Osteoblast (primary cell): ENCODE measurements around the gene RBM33. TPM values are rescaled to one million over a fixed set of nuclear protein-coding genes. Genes with fewer than 3 reads are reported as not detected.
"Not testable (repeated sequence)": the region's sequence is repeated elsewhere in the genome, so short reads cannot be mapped to it uniquely, and the experiment has no call there.

Experiments used
- DNase-seq: peaks from one replicate; pipeline ENCODE4 v3.0.0; 2011; ENCODE audit warnings: low spot score, mixed read lengths; ENCODE audit not compliant: insufficient read length; ENCODE audit errors: missing footprints
- H2AFZ ChIP-seq: 2 replicates; pipeline ENCODE4 v1.6.0; 2011; ENCODE audit warnings: mild to moderate bottlenecking, low read length
- H3K27ac ChIP-seq: 2 replicates; pipeline ENCODE4 v1.5.1; 2011; ENCODE audit warnings: mild to moderate bottlenecking, low read depth, low read length, moderate library complexity
- H3K27me3 ChIP-seq: 2 replicates; pipeline ENCODE4 v1.6.0; 2012; ENCODE audit warnings: mild to moderate bottlenecking, control low read depth, inconsistent platforms, low read length, moderate library complexity; ENCODE audit not compliant: insufficient read depth
- H3K36me3 ChIP-seq: 2 replicates; pipeline ENCODE4 v1.5.1; 2011; ENCODE audit warnings: mild to moderate bottlenecking, low read length, control low read depth, moderate library complexity; ENCODE audit not compliant: insufficient read depth
- H3K4me1 ChIP-seq: 2 replicates; pipeline ENCODE4 v1.5.1; 2011; ENCODE audit warnings: mild to moderate bottlenecking, low read length, control low read depth, moderate library complexity; ENCODE audit not compliant: insufficient read depth
- H3K4me2 ChIP-seq: 2 replicates; pipeline ENCODE4 v1.6.0; 2011; ENCODE audit warnings: mild to moderate bottlenecking, low read length; ENCODE audit not compliant: insufficient read depth
- H3K4me3 ChIP-seq: fragments of 200-600 bp; sonication (generic); 3 replicates; pipeline ENCODE4 v1.5.1; 2012; ENCODE audit warnings: mild to moderate bottlenecking, low read length, inconsistent platforms; ENCODE audit not compliant: insufficient read depth
- H3K79me2 ChIP-seq: 2 replicates; pipeline ENCODE4 v1.6.0; 2012; ENCODE audit warnings: mild to moderate bottlenecking, low read length, control low read depth, inconsistent platforms; ENCODE audit not compliant: insufficient read depth
- H3K9me3 ChIP-seq: 2 replicates; pipeline ENCODE4 v1.5.1; 2011; ENCODE audit warnings: low read depth, low read length, control low read depth
- H4K20me1 ChIP-seq: 2 replicates; pipeline ENCODE4 v1.6.0; 2012; ENCODE audit warnings: mild to moderate bottlenecking, low read length, control low read depth; ENCODE audit not compliant: insufficient read depth
- total RNA-seq: library from RNA; depleted of rRNA; stranded (reverse); fragments of >200 nt; gene quantifications from 2 replicates; pipeline ENCODE4 v1.2.3, GENCODE V29; 2012
- TF ChIP-seq, protein P1 (sequence below): IDR thresholded peaks from 2 replicates; pipeline ENCODE4 v1.5.1; 2011; ENCODE audit warnings: mild to moderate bottlenecking, low read depth, low read length, moderate library complexity; ENCODE audit errors: extremely low read depth

The RBM33 gene
- total RNA-seq, 1 donor = 27.5 TPM

- no peak for DNase-seq
- TF ChIP-seq, protein P1, sequence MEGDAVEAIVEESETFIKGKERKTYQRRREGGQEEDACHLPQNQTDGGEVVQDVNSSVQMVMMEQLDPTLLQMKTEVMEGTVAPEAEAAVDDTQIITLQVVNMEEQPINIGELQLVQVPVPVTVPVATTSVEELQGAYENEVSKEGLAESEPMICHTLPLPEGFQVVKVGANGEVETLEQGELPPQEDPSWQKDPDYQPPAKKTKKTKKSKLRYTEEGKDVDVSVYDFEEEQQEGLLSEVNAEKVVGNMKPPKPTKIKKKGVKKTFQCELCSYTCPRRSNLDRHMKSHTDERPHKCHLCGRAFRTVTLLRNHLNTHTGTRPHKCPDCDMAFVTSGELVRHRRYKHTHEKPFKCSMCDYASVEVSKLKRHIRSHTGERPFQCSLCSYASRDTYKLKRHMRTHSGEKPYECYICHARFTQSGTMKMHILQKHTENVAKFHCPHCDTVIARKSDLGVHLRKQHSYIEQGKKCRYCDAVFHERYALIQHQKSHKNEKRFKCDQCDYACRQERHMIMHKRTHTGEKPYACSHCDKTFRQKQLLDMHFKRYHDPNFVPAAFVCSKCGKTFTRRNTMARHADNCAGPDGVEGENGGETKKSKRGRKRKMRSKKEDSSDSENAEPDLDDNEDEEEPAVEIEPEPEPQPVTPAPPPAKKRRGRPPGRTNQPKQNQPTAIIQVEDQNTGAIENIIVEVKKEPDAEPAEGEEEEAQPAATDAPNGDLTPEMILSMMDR = no peak
- Histone ChIP-seq H3K27me3 (no peaks in the 10 kb centered on the region), H4K20me1 (peaks cover 26% of the 10 kb centered on the region), H3K9me3 (no peaks in the 10 kb centered on the region), H3K36me3 (peaks cover 42% of the 10 kb centered on the region), H3K27ac (no peak overlapping the region), H3K4me2 (no peak overlapping the region), H3K79me2 (peaks cover 75% of the 10 kb centered on the region), H3K4me3 (no peak overlapping the region), H3K4me1 (no peaks in the 10 kb centered on the region), H2AFZ (no peak overlapping the region)
Measured at GRCh38 chr7:155683714-155684113, 39.3 kb downstream of the RBM33 start.

DNA sequence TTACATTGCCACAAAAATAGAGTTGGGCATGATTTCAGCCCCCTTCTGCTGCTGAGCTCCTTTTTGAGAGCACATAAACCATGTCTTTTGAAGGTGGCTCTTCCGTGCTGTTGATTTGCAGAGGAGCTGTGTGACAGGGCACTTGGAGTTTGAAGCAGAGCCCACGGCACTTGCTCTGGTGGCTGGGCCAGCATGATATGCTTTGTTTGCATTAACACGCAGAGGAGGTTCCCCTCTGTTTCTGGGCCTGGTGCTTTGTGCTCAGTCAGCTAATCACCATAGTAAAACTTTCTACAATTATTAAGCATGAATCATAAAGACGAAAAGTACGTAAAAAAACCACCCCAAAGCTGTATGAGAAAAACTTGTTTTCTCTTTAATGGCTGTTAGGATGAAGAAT lies 40.1 kb downstream of the RBM33 start:
- Histone ChIP-seq H3K9me3 (no peaks in the 10 kb centered on the region), H3K4me2 (no peak overlapping the region), H3K79me2 (peaks cover 69% of the 10 kb centered on the region), H3K4me3 (no peak overlapping the region), H3K27me3 (no peaks in the 10 kb centered on the region), H2AFZ (no peak overlapping the region), H3K27ac (no peak overlapping the region), H3K4me1 (no peaks in the 10 kb centered on the region), H3K36me3 (peaks cover 37% of the 10 kb centered on the region), H4K20me1 (peaks cover 26% of the 10 kb centered on the region)
- DNase-seq = no peak
- TF ChIP-seq, protein P1 = no peak

DNA sequence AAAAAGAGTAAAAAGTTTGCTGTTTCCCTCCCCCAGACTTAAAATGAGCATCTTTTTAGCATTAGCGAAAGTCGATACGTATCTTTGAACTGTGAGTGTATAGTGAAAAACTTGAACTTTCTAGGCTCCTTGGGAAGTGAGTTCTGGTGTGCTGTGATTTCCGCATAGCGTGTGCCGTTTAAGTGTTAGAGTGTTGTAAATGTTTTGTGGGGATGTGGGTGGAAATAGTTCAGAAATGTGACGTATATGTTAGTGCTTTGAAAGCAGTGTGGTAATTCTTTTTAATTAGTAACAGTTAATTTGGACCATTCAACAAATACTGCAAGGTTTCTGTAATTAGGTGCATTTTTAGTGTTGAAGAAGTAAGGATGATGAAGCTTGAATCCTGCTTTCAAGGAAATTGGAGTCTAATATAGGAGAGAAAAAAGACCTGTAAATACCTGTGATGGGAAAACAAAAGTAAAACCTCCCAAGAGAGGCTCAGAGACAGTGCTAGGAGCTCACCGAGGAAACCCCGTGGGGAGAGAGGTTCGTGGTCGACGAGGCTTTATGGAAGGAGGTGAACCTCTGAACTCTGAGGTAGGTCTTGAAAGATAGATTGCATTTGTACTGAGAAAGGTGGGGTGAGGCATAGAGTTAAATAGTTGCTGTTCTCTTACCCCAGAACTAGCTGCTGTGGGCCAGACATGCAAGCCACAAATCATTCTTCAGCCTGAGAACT lies 40.8 kb downstream of the RBM33 start:
- no peak for DNase-seq
- Histone ChIP-seq H3K4me3 (no peak overlapping the region), H4K20me1 (peaks cover 24% of the 10 kb centered on the region), H3K79me2 (peaks cover 70% of the 10 kb centered on the region), H3K36me3 (peaks cover 35% of the 10 kb centered on the region), H3K27me3 (no peaks in the 10 kb centered on the region), H2AFZ (no peak overlapping the region), H3K4me1 (no peaks in the 10 kb centered on the region), H3K9me3 (no peaks in the 10 kb centered on the region), H3K27ac (no peak overlapping the region), H3K4me2 (no peak overlapping the region)
- TF ChIP-seq, protein P1 = no peak

DNA sequence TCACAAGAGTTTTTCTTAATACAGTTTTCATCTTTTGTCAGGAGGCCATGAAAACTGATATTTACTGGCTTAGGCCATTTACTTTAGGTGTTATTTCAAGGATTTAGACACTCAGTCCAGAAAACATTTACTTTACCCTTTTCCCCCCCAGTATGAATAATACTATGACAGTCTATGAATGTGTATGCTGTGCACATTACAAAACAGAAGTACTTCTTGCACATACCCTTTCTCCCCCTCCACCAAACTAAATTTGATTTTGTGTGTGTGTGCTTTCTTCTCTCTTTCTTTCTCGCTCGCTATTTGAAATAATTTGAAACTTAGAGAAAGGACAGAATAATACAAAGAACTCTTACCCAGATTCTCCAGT lies 41.3 kb downstream of the RBM33 start:
- peaks cover 29% of the 10 kb centered on the region for H3K36me3 ChIP-seq
- H3K79me2 ChIP-seq = peaks cover 68% of the 10 kb centered on the region
- no peak overlapping the region for H2AFZ ChIP-seq
- H3K27ac ChIP-seq = no peak overlapping the region
- DNase-seq = no peak
- no peaks in the 10 kb centered on the region for H3K4me1 ChIP-seq
- TF ChIP-seq, protein P1 = no peak
- peaks cover 24% of the 10 kb centered on the region for H4K20me1 ChIP-seq
- no peak overlapping the region for H3K4me2 ChIP-seq
- no peak overlapping the region for H3K4me3 ChIP-seq
- H3K9me3 ChIP-seq = no peaks in the 10 kb centered on the region
- H3K27me3 ChIP-seq = no peaks in the 10 kb centered on the region

DNA sequence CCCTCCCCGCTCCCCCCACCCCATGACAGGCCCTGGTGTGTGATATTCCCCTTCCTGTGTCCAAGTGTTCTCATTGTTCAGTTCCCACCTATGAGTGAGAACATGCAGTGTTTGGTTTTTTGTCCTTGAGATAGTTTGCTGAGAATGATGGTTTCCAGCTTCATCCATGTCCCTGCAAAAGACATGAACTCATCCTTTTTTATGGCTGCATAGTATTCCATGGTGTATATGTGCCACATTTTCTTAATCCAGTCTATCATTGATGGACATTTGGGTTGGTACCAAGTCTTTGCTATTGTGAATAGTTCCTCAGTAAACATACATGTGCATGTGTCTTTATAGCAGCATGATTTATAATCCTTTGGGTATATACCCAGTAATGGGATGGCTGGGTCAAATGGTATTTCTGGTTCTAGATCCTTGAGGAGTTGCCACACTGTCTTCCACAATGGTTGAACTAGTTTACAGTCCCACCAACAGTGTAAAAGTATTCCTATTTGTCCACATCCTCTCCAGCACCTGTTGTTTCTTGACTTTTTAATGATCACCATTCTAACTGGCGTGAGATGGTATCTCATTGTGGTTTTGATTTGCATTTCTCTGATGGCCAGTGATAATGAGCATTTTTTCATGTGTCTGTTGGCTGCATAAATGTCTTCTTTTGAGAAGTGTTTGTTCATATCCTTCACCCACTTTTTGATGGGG lies 42.3 kb downstream of the RBM33 start:
- Histone ChIP-seq H4K20me1 (peaks cover 24% of the 10 kb centered on the region), H3K36me3 (peaks cover 20% of the 10 kb centered on the region), H3K79me2 (peaks cover 67% of the 10 kb centered on the region)
- not testable (repeated sequence) for H2AFZ ChIP-seq, H3K27ac ChIP-seq, H3K27me3 ChIP-seq, H3K4me1 ChIP-seq, H3K9me3 ChIP-seq, H3K4me3 ChIP-seq, H3K4me2 ChIP-seq, DNase-seq

- H3K4me1 ChIP-seq, DNase-seq, H3K9me3 ChIP-seq, H3K4me3 ChIP-seq, H3K27ac ChIP-seq, H3K27me3 ChIP-seq, H2AFZ ChIP-seq, H3K4me2 ChIP-seq: not testable (repeated sequence)
- peaks cover 62% of the 10 kb centered on the region for H3K79me2 ChIP-seq
- H4K20me1 ChIP-seq = peaks cover 26% of the 10 kb centered on the region
- H3K36me3 ChIP-seq = peaks cover 12% of the 10 kb centered on the region
Measured at GRCh38 chr7:155688237-155688636, 43.8 kb downstream of the RBM33 start.
